PFSK-1 (cell line): ENCODE data around the gene GDPD3.

ENCODE experiments used
- FOXP2 ChIP-seq: optimal IDR thresholded peaks from 2 replicates; pipeline ENCODE3; 2011; ENCODE audit warnings: borderline replicate concordance, control low read depth, inconsistent platforms; ENCODE audit not compliant: insufficient read depth; ENCODE audit errors: extremely low read length, extremely low read depth
- POLR2AphosphoS5 ChIP-seq: IDR thresholded peaks from 2 replicates; pipeline ENCODE4 v1.6.1; 2012; ENCODE audit warnings: low read depth, mild to moderate bottlenecking, control low read depth, low read length, moderate library complexity
- REST ChIP-seq, 2 experiments: IDR thresholded peaks; 2 replicates each; pipeline versions ENCODE4 v1.6.1 to v1.8.0; 2011 to 2012; ENCODE audit warnings: low read depth in 2 of 2, low read length in 2 of 2, control low read depth in 1 of 2, inconsistent platforms in 1 of 2, mild to moderate bottlenecking in 1 of 2, moderate library complexity in 1 of 2; ENCODE audit not compliant: insufficient read depth in 1 of 2
- SIN3A ChIP-seq: IDR thresholded peaks from 2 replicates; pipeline ENCODE4 v1.6.1; 2012; ENCODE audit warnings: mild to moderate bottlenecking, low read length, moderate library complexity, borderline replicate concordance; ENCODE audit not compliant: insufficient read depth
- TAF1 ChIP-seq: IDR thresholded peaks from 2 replicates; pipeline ENCODE4 v1.6.1; 2012; ENCODE audit warnings: low read length, control low read depth, borderline replicate concordance; ENCODE audit not compliant: insufficient read depth

The GDPD3 gene

GRCh38 chr16:30116291-30117207 is 3.2 kb upstream of the GDPD3 start:
- TF ChIP-seq REST (IDR thresholded peaks at IDR 0.05; ENCODE audit: insufficient read depth in 1 of 2, low read depth in 2 of 2, low read length in 2 of 2): no peak
- no peak for TF ChIP-seq SIN3A
- no peak for TF ChIP-seq TAF1
- no peak for TF ChIP-seq POLR2AphosphoS5
- no peak for TF ChIP-seq FOXP2

- TF ChIP-seq POLR2AphosphoS5 (no peak), SIN3A (no peak), REST (IDR thresholded peaks at IDR 0.05; ENCODE audit: insufficient read depth in 1 of 2, low read depth in 2 of 2, low read length in 2 of 2) (no peak), FOXP2 (no peak), TAF1 (no peak)
Measured at GRCh38 chr16:30115238-30115637, 1.9 kb upstream of the GDPD3 start.

GRCh38 chr16:30114411-30114810 is 1.1 kb upstream of the GDPD3 start:
- no peak for TF ChIP-seq POLR2AphosphoS5
- TF ChIP-seq FOXP2: no peak
- no peak for TF ChIP-seq REST (IDR thresholded peaks at IDR 0.05; ENCODE audit: insufficient read depth in 1 of 2, low read depth in 2 of 2, low read length in 2 of 2)
- TF ChIP-seq TAF1: no peak
- no peak for TF ChIP-seq SIN3A

GRCh38 chr16:30113711-30114333 is 485 bp upstream of the GDPD3 start:
- TF ChIP-seq REST (IDR thresholded peaks at IDR 0.05; ENCODE audit: insufficient read depth in 1 of 2, low read depth in 2 of 2, low read length in 2 of 2) (no peak), TAF1 (no peak)
